SKM-1 (cell line): Measurements from ENCODE around the gene LRRC19.

Experiments used
- DNase-seq: peaks from one replicate; lab custom pipeline; 2025; ENCODE audit not compliant: unreplicated experiment; lab: John Stamatoyannopoulos, UW

Gene LRRC19, protein sequence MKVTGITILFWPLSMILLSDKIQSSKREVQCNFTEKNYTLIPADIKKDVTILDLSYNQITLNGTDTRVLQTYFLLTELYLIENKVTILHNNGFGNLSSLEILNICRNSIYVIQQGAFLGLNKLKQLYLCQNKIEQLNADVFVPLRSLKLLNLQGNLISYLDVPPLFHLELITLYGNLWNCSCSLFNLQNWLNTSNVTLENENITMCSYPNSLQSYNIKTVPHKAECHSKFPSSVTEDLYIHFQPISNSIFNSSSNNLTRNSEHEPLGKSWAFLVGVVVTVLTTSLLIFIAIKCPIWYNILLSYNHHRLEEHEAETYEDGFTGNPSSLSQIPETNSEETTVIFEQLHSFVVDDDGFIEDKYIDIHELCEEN

DNA sequence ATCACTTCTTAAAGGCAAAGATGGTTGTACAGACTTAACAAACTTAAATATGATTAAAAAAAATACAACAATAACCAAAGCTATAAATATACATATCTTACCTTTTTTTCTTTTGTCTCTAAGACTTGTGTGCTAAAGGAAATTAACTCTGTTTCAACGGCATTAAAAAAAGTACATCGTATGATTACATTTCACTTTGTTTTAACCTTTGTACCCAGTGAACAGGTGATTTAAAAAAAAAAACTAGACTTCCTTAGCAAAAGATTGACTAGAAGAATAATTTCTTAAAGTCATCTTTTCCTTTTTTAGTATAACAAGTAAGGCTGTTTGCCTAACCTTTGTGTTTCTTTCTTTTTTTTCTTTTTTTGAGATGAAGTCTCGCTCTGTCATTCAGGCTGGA, at the start of gene LRRC19:
Gene LRRC19 (minus strand): TSS at position 182 of the 400 bp plus-strand sequence. CDS start 5,978 bp downstream, outside the sequence.
- no peak for DNase-seq

DNA sequence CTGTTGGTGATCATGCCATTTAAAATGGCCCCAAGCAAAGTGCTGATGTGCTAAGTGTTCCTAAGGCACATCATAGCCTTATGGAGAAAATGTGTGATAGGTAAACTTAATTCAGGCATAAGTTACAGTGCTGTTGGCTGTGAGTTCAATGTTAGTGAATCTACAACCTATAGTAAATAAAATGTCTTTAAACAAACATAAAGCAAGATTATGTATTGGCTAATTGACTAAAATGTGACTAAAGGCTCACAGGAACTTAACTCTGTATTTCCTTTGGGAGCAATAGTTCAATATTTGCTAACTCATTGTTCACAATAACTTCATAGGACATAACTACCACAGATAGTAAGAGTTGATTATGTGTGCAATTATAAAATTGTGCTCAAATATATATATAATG, 49.4 kb upstream of the LRRC19 start:
- DNase-seq = no peak

DNA sequence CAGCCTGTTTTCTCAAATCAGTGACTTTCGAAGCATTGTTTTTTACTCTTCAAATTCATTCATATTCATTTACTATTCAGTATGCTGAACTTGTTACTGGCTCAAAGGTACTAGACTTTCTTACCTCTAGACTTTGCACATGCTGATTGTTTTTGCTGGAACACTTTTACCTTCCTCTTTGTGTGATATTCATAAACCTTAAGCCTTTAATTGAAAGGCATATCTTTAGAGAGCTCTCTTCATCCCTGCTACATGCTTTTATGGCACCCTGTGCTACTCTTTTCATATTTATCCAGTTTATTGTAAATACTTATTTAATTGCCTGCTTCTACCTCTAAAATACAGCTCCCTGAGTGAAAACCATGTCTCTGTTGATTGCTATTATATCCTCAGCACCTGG, 48.7 kb upstream of the LRRC19 start:
- DNase-seq = no peak

DNA sequence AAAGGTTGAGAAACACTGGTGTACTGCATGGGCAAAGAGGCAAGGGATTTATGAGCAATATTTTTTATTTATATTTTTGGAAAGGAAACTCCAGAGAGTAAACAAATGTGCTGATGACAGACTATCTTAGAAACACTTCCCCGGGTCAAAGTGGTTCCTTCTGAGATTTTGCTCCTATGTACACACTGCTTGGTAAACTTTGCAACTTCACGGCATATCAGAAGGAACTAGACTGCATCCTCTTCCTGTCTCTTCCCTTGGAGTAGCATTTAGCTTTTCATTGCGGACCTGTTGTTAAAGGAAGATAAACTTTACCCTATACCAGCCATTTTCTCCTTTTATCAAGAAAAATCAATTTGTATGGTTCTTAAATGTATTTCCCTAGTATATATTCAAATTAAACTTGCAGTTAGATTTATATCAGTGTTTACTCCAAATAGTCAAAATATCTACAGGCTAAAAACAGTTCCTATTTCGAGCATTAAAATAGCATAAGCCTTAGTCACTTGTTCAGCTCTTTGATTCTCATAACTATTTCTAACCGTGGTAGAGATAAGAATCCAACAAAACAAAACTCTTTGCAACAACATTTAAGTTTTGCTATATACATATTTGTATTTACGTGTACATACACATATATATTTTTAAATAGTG, 48.0 kb upstream of the LRRC19 start:
- no peak for DNase-seq

DNA sequence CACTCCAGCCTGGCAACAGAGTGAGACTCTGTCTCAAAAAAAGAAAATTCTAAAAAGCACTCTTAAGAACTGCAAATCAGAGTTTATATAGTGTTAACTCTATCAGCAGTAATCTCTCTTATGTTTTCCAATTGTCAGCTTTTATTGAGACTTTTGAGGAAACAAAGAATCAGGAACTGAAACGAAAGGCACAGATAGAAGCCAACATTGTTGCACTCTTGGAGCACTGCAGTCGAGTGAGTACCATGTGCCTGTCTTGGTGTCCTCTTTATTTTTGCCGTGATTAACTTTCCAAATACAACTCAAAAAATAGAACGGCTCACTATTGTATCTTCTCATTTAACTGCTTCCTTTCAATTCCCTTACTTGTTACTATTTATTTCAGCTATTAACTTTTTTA, 41.7 kb upstream of the LRRC19 start:
- no peak for DNase-seq

DNA sequence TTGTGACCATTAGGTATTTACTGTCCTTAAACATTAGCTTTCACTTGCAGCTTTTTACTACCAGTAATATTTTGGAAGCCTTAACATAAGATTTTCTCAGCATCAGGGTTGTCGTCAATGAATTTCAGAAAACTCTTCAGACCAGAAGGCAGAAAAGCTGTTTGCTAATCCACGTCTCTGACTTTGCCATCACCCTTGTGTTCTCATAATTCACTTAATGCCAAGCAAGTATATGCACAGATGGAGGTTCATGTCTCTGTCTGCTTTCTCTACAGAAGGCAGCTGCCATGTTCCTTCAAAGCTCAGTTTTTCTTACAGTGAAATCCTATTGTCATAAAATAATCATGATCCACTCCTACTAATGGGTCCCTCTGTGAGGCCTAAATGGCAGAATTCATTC, 37.7 kb upstream of the LRRC19 start:
- DNase-seq = no peak

DNA sequence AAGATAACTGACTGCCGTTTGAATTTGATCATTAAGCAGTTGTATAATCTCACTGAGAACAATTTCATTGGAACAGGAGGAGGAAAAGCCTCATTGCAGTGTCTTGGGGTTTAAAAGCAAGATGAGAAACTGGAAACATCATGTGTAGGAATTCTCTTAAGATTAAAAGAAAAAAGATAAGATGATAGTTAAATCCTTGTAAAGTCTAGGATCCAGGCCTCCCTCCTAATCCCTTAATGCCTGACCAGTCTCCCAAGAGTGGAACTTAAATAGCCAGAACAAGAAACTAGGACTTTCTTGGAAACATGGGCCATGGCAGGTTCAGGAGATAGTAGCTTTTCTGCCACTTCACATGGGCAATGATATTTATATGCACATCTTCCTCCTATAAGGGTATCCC, 37.0 kb upstream of the LRRC19 start:
- DNase-seq = no peak

DNA sequence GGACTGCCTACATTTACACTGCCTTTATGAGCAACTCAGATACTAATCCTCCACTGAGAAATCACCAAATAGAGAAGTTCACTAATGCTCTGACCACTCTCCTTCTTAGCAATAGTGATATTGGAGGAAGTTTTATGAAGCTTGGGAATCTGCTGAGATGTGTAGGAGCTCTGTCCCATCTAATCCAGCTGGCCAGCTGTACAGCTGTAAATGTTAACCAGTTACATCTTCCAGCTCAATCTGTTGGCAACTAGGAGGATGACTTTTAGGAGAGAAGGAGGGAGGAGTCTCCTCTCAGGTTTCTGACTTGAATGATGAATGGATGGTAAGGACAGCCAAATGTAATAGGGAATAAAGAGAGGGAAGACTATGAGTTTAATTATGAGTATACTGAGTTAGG, 36.3 kb upstream of the LRRC19 start:
- no peak for DNase-seq

DNA sequence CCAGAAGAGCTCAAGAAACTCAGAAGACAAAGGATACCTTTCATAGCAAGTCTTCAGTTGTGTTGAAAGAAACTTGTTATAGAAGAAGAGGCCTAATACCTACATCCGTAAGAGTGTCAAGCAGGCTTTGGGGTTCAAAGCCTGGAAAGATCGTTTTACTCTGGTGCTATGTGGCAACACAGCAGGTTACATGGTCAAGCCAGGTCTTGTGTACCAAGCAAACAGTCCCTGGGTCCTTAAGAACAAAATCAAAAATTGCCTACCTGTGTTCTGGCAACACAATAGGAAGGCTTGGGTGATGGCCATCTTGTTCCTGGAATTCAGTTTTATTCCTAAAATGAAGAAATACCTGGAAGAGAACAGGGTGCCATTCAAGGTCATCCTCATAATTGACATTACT, 32.0 kb upstream of the LRRC19 start:
- DNase-seq = no peak

DNA sequence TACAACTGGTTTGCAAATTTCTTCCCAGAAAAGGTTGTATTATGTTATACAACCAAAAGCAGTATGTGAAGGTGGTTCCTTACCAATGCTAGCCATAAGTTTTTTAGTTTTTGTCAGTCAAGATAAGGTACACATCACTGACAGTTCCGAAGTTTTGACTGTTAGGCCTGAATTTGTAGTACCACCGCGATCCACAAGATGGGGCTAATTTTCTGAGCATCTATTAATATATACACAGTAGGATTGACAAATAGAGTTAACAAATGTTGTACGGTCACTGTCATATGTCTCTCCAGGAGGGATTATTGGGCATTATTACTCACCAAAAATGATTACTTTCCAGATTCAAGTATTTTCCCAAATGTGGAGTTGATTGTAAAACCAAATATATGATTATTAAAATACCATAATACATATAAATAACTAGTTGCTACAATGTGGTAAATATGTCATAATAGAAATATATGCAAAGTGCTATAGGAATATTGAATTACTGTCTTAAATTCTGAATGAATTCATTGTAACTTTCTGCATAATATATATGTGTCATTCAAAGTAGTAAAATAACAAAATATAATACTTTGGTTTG, 28.4 kb upstream of the LRRC19 start:
- DNase-seq = peak; percentile 26

DNA sequence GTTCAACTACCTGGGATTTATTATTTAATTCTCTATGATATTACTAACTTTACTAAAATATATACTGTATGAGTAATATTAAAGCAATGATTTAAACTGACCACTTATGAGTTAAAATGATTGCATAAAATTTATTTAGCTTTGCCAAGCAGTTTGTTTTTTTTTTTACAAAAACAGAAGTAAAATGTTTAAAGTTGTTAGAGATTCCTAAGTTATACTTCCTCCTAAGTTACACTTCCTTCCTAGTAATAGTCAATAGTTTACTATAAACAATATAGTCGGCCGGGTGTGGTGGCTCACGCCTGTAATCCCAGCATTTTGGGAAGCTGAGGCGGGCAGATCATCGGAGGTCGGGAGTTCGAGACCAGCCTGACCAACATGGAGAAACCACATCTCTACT, 23.7 kb upstream of the LRRC19 start:
- DNase-seq = no peak

DNA sequence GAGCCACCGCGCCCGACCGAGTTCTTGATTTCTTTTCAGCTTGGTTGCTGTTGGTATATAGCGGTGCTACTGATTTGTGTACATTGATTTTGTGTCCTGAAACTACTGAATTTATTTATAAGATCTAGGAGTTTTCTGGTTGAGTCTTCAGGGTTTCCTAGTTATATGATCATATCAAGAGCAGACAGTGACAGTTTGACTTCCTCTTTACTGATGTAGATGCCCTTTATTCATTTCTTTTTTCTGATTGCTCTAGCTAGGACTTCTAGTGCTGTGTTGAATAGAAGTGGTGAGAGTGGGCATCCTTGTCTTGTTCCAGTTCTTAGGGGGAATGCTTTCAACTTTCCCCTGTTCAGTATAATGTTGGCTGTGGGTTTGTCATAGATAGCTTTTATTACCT, 17.4 kb upstream of the LRRC19 start:
- no peak for DNase-seq

DNA sequence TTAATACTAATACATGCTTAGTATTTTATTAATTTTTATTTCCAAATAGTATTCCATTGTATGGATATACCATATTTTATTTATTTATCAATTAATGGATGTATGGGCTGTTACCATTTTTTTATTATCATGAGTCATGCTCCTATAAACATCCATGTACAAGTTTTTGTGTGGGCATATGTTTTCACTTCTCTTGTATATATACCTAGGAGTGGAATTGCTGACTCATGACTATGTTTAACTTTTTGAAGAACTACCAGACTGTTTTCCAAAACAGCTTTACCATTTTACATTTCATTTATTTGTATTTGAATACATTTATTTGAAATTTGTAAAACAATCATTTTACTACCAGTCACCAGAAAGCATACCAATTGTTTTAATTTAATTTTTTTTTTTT, 14.1 kb upstream of the LRRC19 start:
- no peak for DNase-seq

DNA sequence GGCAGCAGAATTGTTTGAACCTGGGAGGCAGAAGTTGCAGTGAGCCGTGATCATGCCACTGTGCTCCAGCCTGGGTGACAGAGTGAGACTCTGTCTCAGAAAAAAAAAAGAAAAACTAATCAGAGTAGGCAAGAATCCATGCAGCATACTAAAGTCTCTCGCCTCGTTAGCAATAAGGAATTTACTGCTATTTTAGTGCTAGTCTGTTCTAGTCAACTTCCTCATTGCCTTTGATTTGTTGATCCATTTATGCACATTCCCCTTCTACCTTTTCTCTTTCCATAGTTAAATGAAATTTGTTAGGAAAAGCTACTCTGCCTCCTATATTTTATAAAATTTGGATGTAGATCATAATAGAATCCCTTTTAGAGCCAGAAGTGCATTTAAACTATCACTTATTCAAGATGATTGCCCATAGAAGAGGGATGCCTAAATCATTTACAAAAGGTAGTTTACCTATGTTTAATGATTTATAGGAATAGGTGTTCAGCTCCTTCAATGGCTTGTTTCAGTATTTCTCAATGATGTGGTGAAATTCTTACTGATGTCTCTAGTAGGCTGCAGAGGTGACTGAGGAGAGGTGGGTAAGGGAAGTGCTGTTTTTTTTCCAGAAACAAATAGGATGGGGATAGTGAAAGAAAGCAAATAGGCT, 1.9 kb downstream of the LRRC19 start:
- DNase-seq = no peak

DNA sequence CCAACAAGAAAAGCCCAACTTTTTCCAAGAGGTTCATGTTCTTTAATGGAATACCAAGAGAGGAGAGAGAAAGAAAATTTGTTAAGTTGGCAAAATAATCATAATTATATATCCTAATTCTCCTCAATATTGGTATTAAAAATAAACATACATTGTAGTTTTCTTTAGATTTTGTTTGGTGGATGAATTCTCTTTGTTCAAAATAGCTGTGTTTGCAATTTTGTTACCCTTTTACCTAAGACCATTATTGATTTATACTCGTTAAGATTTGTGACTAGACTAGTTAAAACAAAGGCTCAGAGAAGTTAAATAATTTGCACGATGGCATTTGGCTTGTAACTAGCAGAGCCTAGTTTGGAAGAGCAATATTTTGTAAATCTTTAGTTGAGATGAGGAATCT, 9.7 kb downstream of the LRRC19 start:
- no peak for DNase-seq

DNA sequence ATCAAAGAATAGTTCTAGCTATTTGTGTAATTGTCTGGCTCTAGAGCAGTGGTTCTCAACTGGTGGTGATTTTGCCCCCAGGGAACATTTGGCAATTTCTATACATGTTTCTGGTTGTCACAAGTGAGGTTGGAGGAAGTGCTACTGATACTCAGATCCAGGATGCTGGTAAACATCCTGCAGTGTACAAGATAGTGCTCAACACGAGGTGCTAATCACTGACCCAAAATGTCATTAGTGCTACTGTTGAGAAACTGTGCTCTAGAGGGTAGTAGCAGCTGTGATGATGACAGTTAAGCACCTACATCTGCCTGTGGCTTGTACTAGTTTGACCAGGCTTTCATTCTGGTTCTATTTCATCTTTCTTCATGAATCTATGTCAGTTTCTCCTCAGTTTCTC, 22.1 kb downstream of the LRRC19 start:
- no peak for DNase-seq

DNA sequence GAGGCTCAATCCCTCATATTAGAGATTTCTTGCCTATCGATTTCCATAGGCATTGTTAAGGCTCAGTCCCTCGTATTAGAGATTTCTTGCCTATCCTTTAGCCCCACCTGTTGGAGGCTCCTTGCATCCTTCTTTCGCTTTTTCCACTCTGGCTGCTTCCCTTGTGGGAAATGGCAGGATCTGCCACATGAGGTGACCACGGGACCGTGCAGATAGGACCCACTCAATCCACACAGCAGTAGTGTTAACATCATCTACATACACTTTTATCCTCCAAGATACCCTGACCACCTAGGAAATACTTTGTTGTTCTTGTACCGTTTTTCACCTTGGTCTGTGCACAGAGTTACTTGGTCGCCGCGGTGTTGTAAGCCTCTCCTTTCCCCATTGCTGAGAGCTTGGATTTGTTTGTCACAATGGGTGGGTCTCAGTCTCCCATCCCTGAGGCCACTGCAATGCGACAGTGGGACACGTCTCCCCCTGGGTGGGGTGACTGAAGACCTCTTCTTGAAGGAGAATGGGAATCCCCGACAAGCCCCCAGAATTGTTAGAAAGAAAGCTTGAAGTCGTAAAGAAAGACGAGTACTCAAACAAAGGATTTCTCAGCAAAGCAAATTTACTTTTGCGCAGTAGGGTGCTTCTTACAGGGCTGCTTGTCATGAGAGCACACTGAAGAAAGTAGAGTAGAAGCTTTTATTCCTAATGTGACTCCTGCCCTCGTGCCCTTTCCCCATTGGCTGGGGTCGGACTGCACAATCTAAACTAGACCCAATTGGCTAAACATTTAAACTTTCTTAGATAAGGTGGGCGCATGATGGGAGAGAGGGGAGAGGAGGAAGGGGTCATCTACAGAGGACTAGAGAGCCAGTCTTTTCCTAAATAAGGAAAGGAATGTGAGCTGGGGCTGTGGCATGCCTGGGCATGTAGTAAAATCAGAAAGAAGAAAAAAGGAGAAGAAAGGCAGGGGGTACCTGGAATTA, 29.5 kb downstream of the LRRC19 start:
- DNase-seq = no peak

DNA sequence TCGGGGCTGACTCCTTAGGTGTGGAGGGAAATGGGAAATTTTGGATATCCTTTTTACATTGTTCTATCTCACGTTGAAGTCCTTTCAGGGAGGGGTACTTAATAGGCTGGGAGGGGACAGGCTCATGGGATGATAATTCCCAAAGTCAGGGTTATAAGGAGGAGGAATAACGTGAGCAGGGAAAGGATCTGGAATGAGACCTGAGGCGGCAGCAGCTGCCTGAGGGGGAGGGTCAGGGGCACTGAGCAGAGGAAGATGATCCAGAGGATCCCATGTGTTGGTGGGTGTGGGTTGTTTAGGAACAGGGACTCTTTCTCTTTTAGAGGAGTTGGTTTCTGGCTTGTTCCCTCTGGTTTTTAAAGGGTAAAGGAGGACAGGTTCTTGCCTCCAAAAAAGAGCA, 30.5 kb downstream of the LRRC19 start:
- DNase-seq = no peak

DNA sequence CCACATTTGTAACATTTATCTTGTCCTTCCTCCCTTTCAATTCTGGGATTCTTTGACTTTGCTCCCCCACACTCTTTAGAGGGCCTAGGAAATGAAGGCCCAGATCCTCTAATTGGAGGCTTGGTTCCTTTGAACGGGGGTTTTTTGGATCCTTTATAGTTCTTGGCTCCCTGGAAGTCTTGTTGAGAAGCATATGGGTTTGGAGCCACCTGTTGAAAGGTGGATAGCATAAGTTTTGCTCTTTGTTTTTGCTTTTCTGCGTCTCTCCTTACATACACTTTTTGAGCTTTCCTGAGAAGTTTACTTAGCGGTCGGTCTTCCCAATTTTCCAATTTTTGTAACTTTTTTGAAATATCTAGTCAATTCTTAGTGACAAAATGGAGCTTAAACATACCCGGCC, 31.5 kb downstream of the LRRC19 start:
- DNase-seq = no peak

DNA sequence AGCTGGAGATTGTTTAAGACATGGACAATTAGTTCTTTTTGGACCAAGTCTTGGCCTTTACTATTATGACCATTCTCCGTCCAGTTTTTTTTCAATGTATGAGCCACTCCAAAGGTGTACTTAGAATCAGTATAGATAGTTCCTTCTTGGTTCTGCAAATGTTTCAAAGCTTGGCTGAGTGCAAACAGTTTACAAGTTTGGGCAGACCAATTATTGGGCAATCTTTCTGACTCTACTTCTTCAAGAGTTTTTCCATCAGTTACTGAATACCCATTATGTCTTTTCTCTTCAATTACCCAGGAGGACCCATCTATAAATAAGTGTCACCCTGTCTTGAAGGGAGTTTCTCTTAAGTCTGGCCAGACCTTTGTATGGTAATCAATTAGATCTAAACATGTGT, 33.8 kb downstream of the LRRC19 start:
- no peak for DNase-seq

DNA sequence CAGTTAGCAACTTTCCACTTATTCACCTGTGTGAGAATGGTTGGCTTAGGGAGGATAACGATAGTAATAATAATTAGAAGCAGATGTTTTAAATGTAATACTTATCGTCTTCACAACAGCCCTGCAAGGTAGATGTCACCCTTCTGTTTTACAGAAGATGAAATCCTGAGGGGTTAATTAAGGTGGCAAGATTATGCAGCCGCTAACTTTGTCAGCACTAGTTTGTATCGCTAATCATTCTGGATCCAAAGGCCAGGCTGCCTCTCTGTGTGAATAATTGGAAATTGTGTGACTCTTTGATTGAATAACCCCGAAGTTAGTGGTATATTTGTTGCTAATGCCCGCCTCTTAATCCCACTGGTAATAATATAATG, 48.6 kb downstream of the LRRC19 start:
- no peak for DNase-seq
